Renal cortex interstitium (tissue), 11 donors: ENCODE measurements around the gene SAMD4A. TPM values are rescaled to one million over a fixed set of nuclear protein-coding genes. Genes with fewer than 3 reads are reported as not detected.
"Not testable (repeated sequence)": the region's sequence is repeated elsewhere in the genome, so short reads cannot be mapped to it uniquely, and the experiment has no call there.

Experiments used
- DNase-seq, 11 donors: peaks; one replicate each; pipeline ENCODE4 v3.0.0-alpha.2; 2013; ENCODE audit warnings: low read depth in 9 of 11, low spot score in 4 of 11; ENCODE audit errors: extremely low read depth in 1 of 11
- polyA plus RNA-seq, 3 donors: library from polyadenylated mRNA; unstranded; fragments of 120-200 nt; gene quantifications; one replicate each; pipeline ENCODE4 v1.2.1, GENCODE V29; 2013; ENCODE audit not compliant: insufficient read length in 3 of 3

SAMD4A gene
- polyA plus RNA-seq, 3 donors = 8.6 to 14.4 (median 10.1) TPM

DNA sequence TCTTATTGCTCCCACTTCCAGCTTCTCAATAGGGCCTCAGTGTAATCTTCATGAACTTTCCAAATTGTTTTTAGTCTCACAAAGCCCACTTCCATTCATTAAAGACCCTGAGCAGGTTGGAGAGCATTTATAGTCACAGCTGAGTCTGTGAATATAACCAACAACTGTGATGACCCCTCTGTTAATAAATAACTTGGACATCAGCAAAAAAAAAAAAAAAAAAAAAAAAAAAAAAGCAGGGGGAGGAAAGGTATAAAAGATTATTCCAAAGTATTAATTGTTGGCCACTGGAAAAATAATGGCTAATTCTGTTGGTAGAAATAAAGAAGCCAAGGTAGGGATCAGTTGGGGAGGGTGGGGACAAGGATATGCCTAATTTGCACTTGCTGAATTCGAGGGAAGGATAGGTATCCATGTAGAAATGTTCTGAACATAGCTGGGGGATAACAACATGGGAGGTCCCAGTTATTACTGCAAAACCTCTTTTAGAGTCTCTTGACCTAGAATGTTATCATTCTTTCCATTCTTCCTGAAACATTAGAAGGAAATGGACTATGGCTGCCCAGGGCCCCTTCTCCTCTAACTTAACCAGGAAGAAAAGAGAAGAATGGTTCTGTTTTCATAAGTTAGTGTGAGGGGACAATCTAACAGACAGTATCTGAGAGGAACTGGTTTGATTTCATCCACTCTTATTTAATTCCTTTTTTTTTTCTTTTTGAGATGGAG is 56.5 kb downstream of the SAMD4A start:
- DNase-seq = no peak

DNA sequence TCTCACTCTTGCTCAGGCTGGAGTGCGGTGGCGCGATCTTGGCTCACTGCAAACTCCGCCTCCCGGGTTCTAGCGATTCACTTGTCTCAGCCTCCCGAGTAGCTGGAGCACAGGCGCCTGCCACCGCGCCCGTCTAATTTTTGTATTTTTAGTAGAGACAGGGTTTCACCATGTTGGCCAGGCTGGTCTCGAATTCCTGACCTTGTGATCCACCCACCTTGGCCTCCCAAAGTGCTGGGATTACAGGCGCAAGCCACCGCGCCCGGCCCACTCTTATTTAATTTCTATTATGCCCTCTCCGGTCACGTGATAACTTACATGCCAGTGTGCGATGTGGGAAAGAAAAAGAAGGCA is 57.1 kb downstream of the SAMD4A start:
- not testable (repeated sequence) for DNase-seq

DNA sequence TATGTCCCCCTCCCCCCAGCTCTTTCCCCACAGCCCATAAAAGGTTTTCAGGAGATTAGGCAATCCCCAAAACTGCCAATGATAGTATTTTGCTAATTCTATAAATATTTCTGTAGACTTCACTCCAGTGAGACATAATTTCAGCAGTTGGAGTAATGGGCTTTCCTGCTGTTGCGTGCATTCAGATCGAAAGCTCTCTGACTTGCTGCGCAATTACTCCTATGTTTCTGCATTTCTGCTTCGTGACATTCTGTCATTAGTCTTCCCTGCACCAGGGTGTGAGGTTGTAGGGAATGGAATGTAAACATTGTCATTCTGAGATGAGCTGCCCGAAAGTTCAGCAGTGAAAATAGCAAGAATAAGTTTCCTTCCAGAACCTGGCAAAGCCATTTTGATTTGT is 58.2 kb downstream of the SAMD4A start:
- DNase-seq = no peak

DNA sequence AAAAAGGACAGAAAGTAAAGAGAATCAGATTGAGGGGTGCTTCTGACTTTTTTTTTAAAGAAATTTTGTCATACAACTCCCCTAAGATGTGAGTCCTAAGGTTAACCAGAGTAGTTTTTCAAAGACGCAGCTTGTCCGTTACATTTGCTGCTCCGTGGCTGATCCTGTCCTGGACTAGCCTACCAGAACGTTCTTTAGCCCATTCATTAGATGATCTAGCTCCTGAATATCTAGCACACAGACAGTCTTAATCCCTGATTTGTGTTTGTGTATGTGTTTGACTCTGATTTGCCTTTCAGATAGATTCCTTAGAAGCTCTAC is 60.3 kb downstream of the SAMD4A start:
- no peak for DNase-seq

DNA sequence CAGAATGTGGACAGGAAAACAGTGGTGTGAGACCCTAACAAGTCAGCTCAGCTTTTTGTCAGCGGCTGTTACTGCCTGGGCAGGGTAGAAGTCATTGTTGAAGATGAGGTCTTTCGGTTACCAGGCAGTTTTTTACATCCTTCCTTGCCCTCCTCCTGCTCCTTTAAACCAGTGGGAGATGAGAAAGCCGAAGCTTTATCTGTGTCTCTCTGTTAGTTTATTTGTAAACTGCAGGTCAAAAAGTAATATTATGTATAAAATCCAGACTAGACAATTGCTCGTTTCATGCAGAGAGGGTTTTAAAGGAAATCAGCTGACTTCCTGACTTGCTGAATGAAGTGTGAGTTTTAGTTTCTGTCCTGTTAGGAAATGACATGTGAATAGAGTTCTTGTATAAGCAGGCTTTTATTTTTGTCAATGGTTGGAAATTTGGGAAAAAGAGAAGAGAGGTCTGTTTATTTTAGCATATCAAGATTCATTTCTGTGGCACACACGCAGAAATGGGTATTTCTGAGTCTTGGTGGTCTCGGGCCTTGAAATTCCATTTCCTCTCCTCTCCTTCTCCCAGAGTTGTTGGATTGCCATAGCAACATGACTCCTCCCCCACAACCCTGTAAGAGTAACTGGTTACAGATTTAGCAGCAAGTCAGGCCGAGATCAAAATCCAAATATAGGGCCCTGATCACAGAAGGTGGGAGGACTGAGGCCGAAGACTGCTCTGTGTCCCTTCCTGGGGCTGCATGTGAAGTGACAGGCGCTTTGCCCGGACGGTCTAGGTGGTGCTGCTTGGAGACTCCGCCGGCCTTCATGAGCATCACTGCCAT is 60.8 kb downstream of the SAMD4A start:
- DNase-seq = peak in 10 of 11 donors; percentile 45 to 80 (median 64)

DNA sequence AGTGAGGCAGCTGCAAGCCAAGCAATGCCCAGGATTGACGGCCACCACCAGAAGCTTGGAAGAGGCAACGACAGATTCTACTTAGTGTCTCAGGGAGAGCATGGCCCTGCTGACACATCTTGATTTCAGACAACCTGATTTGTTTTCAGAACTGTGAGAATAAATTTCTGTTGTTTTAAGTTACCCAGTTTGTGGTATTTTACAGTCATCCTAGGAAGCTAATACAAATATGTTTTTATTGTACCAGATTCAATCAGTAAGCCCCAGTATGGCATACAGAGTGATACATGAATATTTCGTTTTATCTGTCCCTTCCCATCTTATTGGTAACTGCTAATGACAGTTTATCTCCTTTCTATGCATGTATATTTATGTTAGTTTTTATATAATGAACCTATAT is 62.3 kb downstream of the SAMD4A start:
- no peak for DNase-seq

DNA sequence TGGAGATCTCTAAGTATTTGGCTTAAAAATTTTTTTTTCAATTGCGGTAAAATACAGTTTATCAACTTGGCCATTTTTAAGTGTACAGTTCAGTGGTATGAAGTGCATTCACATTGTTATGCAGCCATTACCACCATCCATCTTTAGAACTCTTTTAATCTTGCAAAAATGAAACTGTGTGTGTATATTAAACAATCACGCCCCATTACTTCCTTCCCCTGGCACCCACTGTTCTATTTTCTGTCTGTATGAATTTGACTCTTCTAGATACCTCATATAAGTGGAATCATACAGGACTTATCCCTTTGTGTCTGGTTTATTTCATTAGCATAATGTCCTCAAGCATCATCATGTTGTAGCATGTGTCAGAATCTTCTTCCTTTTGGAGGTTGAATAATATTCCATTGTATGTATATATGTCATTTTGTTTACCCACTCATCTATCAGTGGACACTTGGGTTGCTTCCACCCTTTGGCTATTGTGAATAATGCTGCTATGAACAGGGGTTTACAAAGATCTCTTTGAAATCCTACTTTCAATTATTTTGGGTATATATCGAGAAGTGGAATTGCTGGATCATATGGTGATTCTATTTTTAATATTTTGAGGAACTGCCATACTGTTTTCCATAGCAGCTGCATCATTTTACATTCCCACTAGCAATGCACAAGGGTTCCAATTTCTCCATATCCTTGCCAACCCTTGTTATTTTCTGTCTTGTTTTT is 62.9 kb downstream of the SAMD4A start:
- no peak for DNase-seq

DNA sequence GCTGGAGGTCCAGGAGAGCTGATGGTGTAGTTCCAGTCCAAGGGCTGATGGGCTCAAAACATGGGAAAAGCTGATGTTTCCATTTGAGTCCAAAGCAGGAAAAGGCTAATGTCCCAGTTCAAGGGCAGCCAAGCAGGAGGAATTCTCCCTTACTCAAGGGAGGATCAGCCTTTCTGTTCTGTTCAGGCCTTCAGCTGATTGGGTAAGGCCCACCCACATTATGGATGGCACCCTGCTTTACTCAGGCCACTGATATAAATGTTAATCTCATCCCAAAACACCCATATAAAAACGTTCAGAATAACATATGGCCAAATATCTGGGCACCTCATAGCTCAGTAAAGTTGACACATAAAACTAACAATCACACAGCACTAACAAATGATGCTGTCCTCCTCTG is 64.1 kb downstream of the SAMD4A start:
- DNase-seq = no peak

DNA sequence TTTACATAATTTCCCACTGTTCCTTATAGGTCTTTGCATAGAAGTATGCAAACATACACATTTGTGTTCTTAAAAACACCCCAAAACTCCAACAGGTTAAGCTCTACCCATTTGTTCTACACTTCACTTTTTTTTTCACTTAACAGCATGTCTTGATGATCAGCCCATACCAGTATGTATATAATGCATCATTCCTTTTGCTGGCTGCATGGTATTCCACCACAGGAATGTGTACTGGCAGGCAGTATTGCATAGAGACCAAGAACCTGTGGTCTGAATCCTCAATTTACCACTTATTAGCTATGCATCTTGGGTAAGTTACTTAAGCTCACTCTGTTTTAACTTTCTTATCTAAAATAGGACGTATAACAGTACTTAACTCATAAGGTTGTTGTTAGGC is 65.5 kb downstream of the SAMD4A start:
- DNase-seq = no peak

DNA sequence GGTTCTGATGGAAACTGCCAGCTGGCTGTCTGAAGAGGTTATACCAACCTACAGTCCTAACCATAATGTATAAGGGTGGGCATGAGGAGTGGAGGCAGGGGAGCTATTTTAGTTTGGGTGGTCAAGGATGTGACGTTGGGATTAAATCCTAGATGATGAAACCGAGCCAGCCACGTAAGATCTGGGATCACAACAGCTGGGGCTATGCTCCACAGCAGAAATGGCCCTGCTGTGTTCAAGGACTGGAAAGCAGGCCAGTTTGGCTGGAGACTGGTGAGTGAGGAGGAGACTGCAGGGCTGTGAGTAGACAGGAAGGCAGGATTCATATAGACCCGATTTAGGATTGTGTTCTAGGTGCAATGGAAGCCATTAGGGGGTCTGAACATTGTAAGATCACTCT is 66.1 kb downstream of the SAMD4A start:
- DNase-seq = no peak

DNA sequence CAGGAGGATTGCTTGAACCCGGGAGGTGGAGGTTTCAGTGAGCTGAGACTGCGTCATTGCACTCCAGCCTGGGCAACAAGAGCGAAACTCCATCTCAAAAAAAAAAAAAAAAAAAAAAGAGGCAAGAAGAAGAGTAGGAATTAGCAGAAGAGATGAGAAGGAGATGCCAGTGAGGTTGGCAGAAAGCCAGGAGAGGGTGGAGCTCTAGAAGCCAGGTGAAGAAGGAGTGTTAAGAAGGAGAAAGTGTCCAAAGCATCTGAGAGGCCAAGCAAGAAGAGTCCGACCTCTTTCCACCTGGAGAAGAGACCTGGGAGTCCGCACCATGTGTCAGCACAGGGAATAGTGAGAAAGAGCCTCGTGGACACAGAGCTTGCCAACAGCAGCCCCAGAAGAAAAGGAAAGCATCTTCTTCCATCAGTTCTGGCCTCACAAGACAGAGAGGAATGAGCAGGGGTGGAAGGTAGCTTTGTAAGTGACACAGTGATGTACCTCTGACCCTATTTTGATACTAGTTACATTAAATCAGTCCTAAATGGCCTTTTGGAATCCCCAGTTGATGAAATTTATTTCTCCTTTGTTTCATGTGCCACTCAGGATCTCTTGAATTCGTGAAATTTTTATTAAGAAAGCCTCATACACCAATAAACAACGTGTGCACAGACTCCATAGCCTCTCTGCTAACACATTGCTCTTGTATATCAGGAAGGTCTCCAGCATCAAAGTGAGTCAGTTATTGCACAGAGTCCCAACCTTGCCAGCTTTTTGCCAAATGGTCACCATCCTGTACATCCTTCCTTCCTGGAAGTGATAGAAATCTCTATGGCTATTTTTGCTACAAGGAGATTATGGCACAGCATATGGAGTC is 70.6 kb downstream of the SAMD4A start:
- no peak for DNase-seq

DNA sequence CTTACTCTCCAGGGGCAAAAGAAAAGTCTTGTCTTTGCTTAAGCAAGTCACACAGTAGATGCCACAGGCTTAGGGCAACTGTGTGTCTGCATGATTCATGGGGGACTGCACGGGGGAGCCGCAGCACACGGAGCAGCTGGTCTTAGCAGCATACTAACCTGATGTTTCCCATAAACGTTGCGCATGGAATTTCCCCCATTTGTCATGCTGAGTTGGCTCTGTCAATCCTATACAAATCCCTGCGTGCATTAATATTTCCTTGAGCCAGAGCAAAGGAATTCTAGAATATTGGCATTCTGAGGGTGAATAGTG is 71.2 kb downstream of the SAMD4A start:
- no peak for DNase-seq

DNA sequence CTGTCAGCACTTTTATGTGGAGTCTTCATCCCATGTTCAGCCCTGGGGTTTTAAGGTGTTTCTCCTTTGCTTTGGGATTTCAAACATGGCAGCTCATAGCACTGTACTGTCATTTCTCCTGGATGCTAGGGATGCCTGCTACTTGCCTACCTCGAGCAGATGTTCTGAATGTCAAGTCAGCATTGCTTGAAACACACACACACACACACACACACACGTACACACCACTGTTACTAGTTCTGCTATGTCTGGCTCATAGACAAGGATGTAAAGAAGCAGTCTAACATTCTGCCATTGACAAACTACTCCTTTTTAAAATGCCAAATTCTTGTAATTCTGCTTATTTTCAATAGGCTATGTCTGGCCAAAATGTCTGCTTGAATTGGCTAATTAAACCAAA is 72.7 kb downstream of the SAMD4A start:
- DNase-seq = no peak

DNA sequence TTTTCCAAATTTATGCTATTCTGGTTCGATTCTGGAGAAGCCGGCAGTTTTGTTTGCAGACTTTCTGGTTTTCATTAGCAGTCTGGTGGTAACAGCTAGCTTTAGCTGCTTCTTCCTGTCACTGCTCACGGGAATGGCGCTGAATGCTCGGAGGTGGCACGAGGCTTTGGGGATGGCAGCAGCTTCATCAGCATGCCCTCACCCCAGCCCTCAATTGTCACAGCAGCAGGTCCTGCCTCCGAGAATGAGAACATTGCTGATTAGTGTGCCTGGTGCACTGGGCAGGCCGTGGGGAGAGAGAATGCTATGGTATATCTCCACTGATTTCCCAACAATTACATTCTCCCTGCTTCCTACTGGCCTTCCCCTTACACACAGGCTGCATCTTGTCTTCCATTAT is 73.6 kb downstream of the SAMD4A start:
- DNase-seq = no peak

DNA sequence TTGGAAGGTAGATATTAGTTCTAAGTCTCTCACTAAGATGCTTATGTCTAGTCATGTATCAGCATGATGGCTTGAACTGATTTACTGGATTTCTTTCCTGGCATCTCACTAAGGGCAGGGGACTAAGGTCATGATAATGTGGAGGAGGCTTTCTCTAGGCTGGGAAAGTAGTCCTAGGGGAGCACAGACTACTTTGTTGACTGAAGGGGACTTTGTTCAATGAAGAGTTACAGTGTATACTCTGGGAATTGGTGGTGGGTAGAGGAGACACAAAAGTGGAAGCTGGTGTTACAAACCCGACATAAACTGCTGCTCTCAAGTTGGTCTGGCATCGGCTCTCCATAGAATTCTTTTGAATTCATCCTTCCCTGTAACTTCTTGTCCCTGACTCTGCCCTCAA is 75.2 kb downstream of the SAMD4A start:
- DNase-seq = no peak

DNA sequence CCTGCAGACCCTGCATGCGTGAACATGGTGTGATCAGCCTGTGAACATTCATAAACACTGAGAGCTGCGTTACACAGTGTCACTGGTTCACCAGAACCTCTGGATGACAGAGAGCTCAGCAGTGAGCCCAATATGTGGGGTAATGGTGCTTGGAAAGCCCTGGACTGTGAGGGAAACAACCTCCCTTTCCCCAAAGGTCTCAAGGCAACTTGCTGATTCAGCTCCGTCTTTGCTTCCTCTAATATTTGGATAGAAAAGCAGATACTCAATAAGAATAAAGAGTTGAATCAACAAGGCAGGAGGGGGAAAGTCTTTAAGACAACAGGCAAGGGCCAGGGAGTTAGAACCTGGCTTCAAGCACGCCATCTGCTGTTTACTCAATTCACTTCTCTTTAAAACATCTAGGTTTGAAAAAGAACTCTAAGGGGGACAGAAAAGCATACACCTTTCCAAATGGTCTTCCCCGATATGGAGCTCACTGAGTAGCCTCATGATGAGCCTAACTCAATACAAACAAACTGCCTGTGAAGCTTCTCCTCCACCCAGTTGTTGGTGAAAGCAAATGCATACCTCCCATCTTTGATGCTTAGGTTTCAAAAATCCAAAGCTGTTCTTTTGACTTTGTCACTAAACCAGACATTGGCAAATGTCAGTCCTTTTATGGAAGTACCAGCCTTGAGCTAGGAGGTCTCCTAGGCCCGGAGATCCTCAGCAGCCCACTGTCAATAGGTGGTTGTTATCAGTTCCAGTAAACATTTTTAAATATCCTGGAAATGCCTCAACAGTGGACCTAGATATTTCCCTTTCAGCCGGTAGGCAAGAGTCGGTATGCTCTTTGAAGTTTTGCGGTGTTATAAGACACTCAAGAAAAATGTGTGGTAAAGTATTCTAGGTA is 76.1 kb downstream of the SAMD4A start:
- no peak for DNase-seq

DNA sequence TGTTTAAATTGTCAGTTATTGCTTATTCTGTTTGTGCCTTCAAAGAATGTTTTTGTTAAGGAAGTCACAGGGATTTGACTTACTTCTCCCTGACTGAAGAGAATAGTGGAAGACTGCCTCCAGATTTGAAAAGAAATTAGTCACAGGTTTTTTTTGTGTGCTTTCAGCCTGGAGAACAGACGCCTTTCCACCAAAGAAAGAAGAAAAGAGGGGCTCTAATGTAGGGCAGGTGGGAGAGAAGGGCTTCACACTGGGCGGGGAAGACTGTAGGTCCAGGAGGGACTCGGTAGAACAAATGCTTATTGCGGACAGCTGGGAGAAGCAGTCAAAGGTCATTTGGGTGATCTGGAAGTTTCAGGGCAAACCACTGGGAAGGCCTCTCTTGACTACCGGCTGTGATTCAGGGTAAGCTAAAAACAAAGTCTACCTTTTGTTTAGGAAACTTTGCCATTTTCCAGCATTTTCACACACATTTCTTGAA is 76.8 kb downstream of the SAMD4A start:
- DNase-seq = no peak

DNA sequence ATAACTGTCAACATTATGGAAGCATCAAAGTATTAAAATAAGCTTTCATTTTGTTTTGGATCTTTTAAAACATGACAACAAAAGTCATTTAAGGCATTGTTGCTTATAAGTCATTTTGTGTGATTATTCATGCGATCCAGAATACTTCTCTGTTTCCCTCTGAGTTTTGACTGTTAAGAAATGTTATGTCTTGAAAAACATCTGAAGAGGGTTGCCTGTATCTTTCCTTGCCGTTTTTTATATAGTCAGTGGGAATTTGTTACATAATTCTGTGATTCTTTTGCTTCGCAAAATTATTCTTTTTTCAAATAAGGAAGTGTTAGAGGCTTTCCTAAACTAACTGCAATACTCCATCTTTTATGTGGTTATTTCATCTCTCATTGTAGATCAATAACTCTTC is 78.7 kb downstream of the SAMD4A start:
- no peak for DNase-seq
